ENCODE results near the gene RYR3. TPM values are rescaled to one million over a fixed set of nuclear protein-coding genes. Genes with fewer than 3 reads are reported as not detected.

RYR3 gene
- polyA plus RNA-seq, 1 donor (not counting 4 experiments of a cell fraction or from before 2014, with no cell fraction given), result 0.04 TPM

DNA sequence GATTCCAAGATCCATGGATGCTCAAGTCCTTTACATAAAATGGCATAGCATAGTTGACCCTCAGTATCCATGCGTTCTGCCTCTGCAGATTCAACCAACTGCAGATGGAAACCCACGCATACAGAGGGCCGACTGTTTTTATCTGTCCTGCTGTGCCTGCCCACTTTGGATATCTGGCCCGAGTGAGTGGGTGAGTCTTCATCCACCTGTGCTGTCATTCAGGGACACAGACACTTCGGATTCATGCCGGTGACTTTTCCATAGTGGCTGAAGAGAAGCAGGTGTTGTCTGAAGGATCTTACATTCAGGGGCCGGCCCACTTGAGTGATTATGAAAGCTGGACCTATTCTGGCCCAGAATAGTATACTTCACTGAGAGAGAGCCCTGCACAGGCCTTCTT, 85.1 kb downstream of the RYR3 start:
- dilution Hi-C loops (cut with MboI; ENCODE audit: extremely low pct_ligation_motif_present, low sequenced_read_pairs), result no loop called here
- no peak for FAIRE-seq
- H4K20me1 ChIP-seq (ENCODE audit: control insufficient read depth, extremely low read depth, insufficient read depth, low read length), result no peaks in the 10 kb centered on the region

DNA sequence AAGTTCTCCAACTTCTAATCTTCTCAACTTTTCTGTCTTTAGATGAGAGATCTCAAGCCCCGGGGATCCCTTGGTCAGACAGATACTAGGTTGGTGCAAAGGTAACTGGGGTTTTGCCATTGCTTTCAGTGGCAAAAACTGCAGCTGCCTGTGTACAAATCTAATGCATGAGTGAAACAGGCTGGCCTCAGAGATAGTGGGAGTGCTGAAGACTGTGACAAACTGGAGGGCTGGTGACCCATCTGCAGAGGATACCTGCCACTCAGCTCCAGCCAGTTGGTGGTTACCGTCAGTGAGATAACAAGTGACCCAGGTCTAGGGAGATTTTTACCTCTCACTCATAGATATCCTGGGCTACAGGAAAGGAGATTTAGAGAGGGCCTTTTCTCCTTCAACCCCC, 85.7 kb downstream of the RYR3 start:
- dilution Hi-C loops (cut with MboI; ENCODE audit: extremely low pct_ligation_motif_present, low sequenced_read_pairs), result no loop called here
- Histone ChIP-seq H3K4me1 (ENCODE audit: control insufficient read depth, extremely low read depth, insufficient read depth, low read length) (no peaks in the 10 kb centered on the region), H3K4me3 (ENCODE audit: control insufficient read depth in 2 of 3, extremely low read depth in 1 of 3, insufficient read depth in 2 of 3, low read depth in 1 of 3, low read length in 3 of 3) (no peak overlapping the region), H3K36me3 (ENCODE audit: control insufficient read depth in 2 of 2, extremely low read depth in 1 of 2, insufficient read depth in 2 of 2, low read length in 2 of 2) (no peaks in the 10 kb centered on the region), H3K9ac (ENCODE audit: control insufficient read depth, extremely low read depth, insufficient read depth, low read length) (no peak overlapping the region), H3K27me3 (ENCODE audit: control insufficient read depth, extremely low read depth, insufficient read depth, low read length) (peaks cover 2% of the 10 kb centered on the region), H3K9me1 (ENCODE audit: control insufficient read depth, extremely low read depth, insufficient read depth, low read length) (no peaks in the 10 kb centered on the region), H3K9me3 (ENCODE audit: control insufficient read depth, low read depth, low read length) (no peaks in the 10 kb centered on the region), H3K79me2 (ENCODE audit: control insufficient read depth, insufficient read depth, low read length) (no peaks in the 10 kb centered on the region), H4K20me1 (ENCODE audit: control insufficient read depth, extremely low read depth, insufficient read depth, low read length) (no peaks in the 10 kb centered on the region), H3K27ac (ENCODE audit: control insufficient read depth, insufficient read depth, low read length) (no peak overlapping the region), H3K4me2 (ENCODE audit: control insufficient read depth, extremely low read depth, insufficient read depth, low read depth, low read length) (no peak overlapping the region), H2AFZ (ENCODE audit: control insufficient read depth, low read length) (no peak overlapping the region)
- DNase-seq (ENCODE audit: low read depth, low spot score) (no peak), FAIRE-seq (no peak)
- no peak for TF ChIP-seq EZH2 (IDR thresholded peaks at IDR 0.05; ENCODE audit: low read length)
- TF ChIP-seq, protein P1, sequence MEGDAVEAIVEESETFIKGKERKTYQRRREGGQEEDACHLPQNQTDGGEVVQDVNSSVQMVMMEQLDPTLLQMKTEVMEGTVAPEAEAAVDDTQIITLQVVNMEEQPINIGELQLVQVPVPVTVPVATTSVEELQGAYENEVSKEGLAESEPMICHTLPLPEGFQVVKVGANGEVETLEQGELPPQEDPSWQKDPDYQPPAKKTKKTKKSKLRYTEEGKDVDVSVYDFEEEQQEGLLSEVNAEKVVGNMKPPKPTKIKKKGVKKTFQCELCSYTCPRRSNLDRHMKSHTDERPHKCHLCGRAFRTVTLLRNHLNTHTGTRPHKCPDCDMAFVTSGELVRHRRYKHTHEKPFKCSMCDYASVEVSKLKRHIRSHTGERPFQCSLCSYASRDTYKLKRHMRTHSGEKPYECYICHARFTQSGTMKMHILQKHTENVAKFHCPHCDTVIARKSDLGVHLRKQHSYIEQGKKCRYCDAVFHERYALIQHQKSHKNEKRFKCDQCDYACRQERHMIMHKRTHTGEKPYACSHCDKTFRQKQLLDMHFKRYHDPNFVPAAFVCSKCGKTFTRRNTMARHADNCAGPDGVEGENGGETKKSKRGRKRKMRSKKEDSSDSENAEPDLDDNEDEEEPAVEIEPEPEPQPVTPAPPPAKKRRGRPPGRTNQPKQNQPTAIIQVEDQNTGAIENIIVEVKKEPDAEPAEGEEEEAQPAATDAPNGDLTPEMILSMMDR (optimal IDR thresholded peaks at IDR 0.05 in 1 of 3, IDR thresholded peaks at IDR 0.05 in 1 of 3, conservative IDR thresholded peaks at IDR 0.05 in 1 of 3; ENCODE audit: extremely low read depth in 1 of 3, insufficient read depth in 2 of 3, low read length in 3 of 3), result no peak

More for the DNA sequence above, 85.1 kb downstream of the RYR3 start:
- DNase-seq (ENCODE audit: low read depth, low spot score), result no peak
- Histone ChIP-seq H3K4me3 (ENCODE audit: control insufficient read depth in 2 of 3, extremely low read depth in 1 of 3, insufficient read depth in 2 of 3, low read depth in 1 of 3, low read length in 3 of 3) (no peak overlapping the region), H3K4me1 (ENCODE audit: control insufficient read depth, extremely low read depth, insufficient read depth, low read length) (no peaks in the 10 kb centered on the region), H3K9me1 (ENCODE audit: control insufficient read depth, extremely low read depth, insufficient read depth, low read length) (no peaks in the 10 kb centered on the region), H3K9ac (ENCODE audit: control insufficient read depth, extremely low read depth, insufficient read depth, low read length) (no peak overlapping the region), H2AFZ (ENCODE audit: control insufficient read depth, low read length) (no peak overlapping the region), H3K36me3 (ENCODE audit: control insufficient read depth in 2 of 2, extremely low read depth in 1 of 2, insufficient read depth in 2 of 2, low read length in 2 of 2) (no peaks in the 10 kb centered on the region), H3K27ac (ENCODE audit: control insufficient read depth, insufficient read depth, low read length) (no peak overlapping the region), H3K9me3 (ENCODE audit: control insufficient read depth, low read depth, low read length) (no peaks in the 10 kb centered on the region), H3K79me2 (ENCODE audit: control insufficient read depth, insufficient read depth, low read length) (no peaks in the 10 kb centered on the region), H3K4me2 (ENCODE audit: control insufficient read depth, extremely low read depth, insufficient read depth, low read depth, low read length) (no peak overlapping the region), H3K27me3 (ENCODE audit: control insufficient read depth, extremely low read depth, insufficient read depth, low read length) (peaks cover 2% of the 10 kb centered on the region)
- TF ChIP-seq EZH2 (IDR thresholded peaks at IDR 0.05; ENCODE audit: low read length), result no peak

DNA sequence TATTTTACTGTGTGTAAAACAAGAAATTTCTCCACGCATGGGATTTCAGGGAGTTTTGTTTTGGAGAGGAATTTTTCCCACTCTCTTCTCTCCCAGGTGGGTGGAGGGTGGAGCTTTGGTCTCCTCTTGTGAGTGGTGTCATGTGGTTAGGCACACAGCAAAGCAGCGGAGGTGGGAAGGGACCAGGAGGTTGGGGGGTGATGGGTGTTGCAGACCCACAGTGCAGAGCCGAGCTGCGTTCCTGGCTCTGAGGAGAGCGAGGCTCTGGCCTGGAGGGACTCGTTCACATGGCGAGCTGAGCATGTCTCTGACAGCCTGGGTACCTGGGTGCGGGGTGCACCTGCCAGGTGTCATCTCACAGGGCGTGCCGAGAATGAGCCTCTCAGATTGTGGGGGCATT, 87.8 kb downstream of the RYR3 start:
- TF ChIP-seq, protein P1 (optimal IDR thresholded peaks at IDR 0.05 in 1 of 3, IDR thresholded peaks at IDR 0.05 in 1 of 3, conservative IDR thresholded peaks at IDR 0.05 in 1 of 3; ENCODE audit: extremely low read depth in 1 of 3, insufficient read depth in 2 of 3, low read length in 3 of 3), result no peak
- TF ChIP-seq EZH2 (IDR thresholded peaks at IDR 0.05; ENCODE audit: low read length), result no peak
- Histone ChIP-seq H3K27ac (ENCODE audit: control insufficient read depth, insufficient read depth, low read length) (no peak overlapping the region), H3K9me3 (ENCODE audit: control insufficient read depth, low read depth, low read length) (no peaks in the 10 kb centered on the region), H3K4me1 (ENCODE audit: control insufficient read depth, extremely low read depth, insufficient read depth, low read length) (no peaks in the 10 kb centered on the region), H3K36me3 (ENCODE audit: control insufficient read depth in 2 of 2, extremely low read depth in 1 of 2, insufficient read depth in 2 of 2, low read length in 2 of 2) (no peaks in the 10 kb centered on the region), H3K9me1 (ENCODE audit: control insufficient read depth, extremely low read depth, insufficient read depth, low read length) (no peaks in the 10 kb centered on the region), H3K4me2 (ENCODE audit: control insufficient read depth, extremely low read depth, insufficient read depth, low read depth, low read length) (no peak overlapping the region), H3K79me2 (ENCODE audit: control insufficient read depth, insufficient read depth, low read length) (no peaks in the 10 kb centered on the region), H4K20me1 (ENCODE audit: control insufficient read depth, extremely low read depth, insufficient read depth, low read length) (no peaks in the 10 kb centered on the region), H3K9ac (ENCODE audit: control insufficient read depth, extremely low read depth, insufficient read depth, low read length) (no peak overlapping the region), H3K27me3 (ENCODE audit: control insufficient read depth, extremely low read depth, insufficient read depth, low read length) (peaks cover 2% of the 10 kb centered on the region), H2AFZ (ENCODE audit: control insufficient read depth, low read length) (no peak overlapping the region), H3K4me3 (ENCODE audit: control insufficient read depth in 2 of 3, extremely low read depth in 1 of 3, insufficient read depth in 2 of 3, low read depth in 1 of 3, low read length in 3 of 3) (no peak overlapping the region)
- DNase-seq (ENCODE audit: low read depth, low spot score) (no peak), FAIRE-seq (no peak)
- dilution Hi-C loops (cut with MboI; ENCODE audit: extremely low pct_ligation_motif_present, low sequenced_read_pairs), result no loop called here
